ENCODE measurements around the gene NOTO. TPM values are rescaled to one million over a fixed set of nuclear protein-coding genes. Genes with fewer than 3 reads are reported as not detected.

NOTO gene
- total RNA-seq, 4 donors from 2014 or later: not detected

GRCh38 chr2:73255907-73256617, 53.7 kb downstream of the NOTO start:
- H3K9me3 ChIP-seq: no peaks in the 10 kb centered on the region
- peaks cover 0 to 49% (median 13%) of the 10 kb centered on the region in 3 donors for H3K36me3 ChIP-seq
- DNase-seq (ENCODE audit: low spot score in 2 of 2): no peak
- TF ChIP-seq POLR2A (IDR thresholded peaks at IDR 0.05) (no peak), CTCF (IDR thresholded peaks at IDR 0.05) (no peak), EP300 (IDR thresholded peaks at IDR 0.05) (no peak)
- no peaks in the 10 kb centered on the region for H3K4me1 ChIP-seq
- H3K4me3 ChIP-seq: no peak overlapping the region
- WGBS, 2 donors: 37 to 52% methylated on average over 5 of the region's 5 CpGs
- H3K27ac ChIP-seq: no peak overlapping the region
- H3K27me3 ChIP-seq: no peaks in the 10 kb centered on the region

- TF ChIP-seq EP300 (IDR thresholded peaks at IDR 0.05) (no peak), CTCF (IDR thresholded peaks at IDR 0.05) (no peak), POLR2A (IDR thresholded peaks at IDR 0.05) (no peak)
- Histone ChIP-seq H3K27me3 (no peaks in the 10 kb centered on the region), H3K9me3 (no peaks in the 10 kb centered on the region), H3K4me1 (no peaks in the 10 kb centered on the region), H3K4me3 (no peak overlapping the region), H3K27ac (no peak overlapping the region), H3K36me3 (peaks cover 0 to 44% (median 9%) of the 10 kb centered on the region in 3 donors)
- no peak for DNase-seq (ENCODE audit: low spot score in 2 of 2)
- WGBS, 2 donors: 14 to 77% methylated on average over 1 of the region's 1 CpG
Measured at GRCh38 chr2:73256618-73256922, 54.2 kb downstream of the NOTO start.

- Histone ChIP-seq H3K36me3 (peaks cover 0 to 39% (median 9%) of the 10 kb centered on the region in 3 donors), H3K27me3 (no peaks in the 10 kb centered on the region), H3K9me3 (no peaks in the 10 kb centered on the region), H3K27ac (no peak overlapping the region), H3K4me1 (no peaks in the 10 kb centered on the region), H3K4me3 (no peak overlapping the region)
- TF ChIP-seq EP300 (IDR thresholded peaks at IDR 0.05) (no peak), POLR2A (IDR thresholded peaks at IDR 0.05) (no peak), CTCF (IDR thresholded peaks at IDR 0.05) (no peak)
- DNase-seq (ENCODE audit: low spot score in 2 of 2): no peak
- WGBS, 2 donors: 83 to 91% methylated on average over 2 of the region's 2 CpGs
Measured at GRCh38 chr2:73257021-73257420, 54.6 kb downstream of the NOTO start.

GRCh38 chr2:73257425-73258125, 55.2 kb downstream of the NOTO start:
- DNase-seq (ENCODE audit: low spot score in 2 of 2): no peak
- peaks cover 0 to 34% (median 5%) of the 10 kb centered on the region in 3 donors for H3K36me3 ChIP-seq
- no peak overlapping the region for H3K27ac ChIP-seq
- TF ChIP-seq EP300 (IDR thresholded peaks at IDR 0.05) (no peak), POLR2A (IDR thresholded peaks at IDR 0.05) (no peak), CTCF (IDR thresholded peaks at IDR 0.05) (no peak)
- 53 to 71% methylated on average over 7 to 9 of the region's 10 CpGs for WGBS, 2 donors
- no peaks in the 10 kb centered on the region for H3K9me3 ChIP-seq
- no peak overlapping the region for H3K4me3 ChIP-seq
- H3K4me1 ChIP-seq: no peaks in the 10 kb centered on the region
- H3K27me3 ChIP-seq: no peaks in the 10 kb centered on the region

GRCh38 chr2:73258186-73258912, 56.0 kb downstream of the NOTO start:
- Histone ChIP-seq H3K27me3 (no peaks in the 10 kb centered on the region), H3K36me3 (peaks cover 0 to 26% (median 0%) of the 10 kb centered on the region in 3 donors), H3K9me3 (no peaks in the 10 kb centered on the region), H3K4me3 (no peak overlapping the region), H3K27ac (no peak overlapping the region), H3K4me1 (no peaks in the 10 kb centered on the region)
- WGBS, 2 donors: 80 to 82% methylated on average over 7 to 8 of the region's 8 CpGs
- TF ChIP-seq CTCF (IDR thresholded peaks at IDR 0.05) (no peak), POLR2A (IDR thresholded peaks at IDR 0.05) (no peak), EP300 (IDR thresholded peaks at IDR 0.05) (no peak)
- no peak for DNase-seq (ENCODE audit: low spot score in 2 of 2)
